A673 (cell line): Measurements from ENCODE around the gene ZSWIM9. TPM values are rescaled to one million over a fixed set of nuclear protein-coding genes. Genes with fewer than 3 reads are reported as not detected.

Source experiments
- BruUV-seq: library from RNA; stranded (reverse); fragments of 400-500 nt; replicated peaks from 2 replicates; lab custom pipeline; 2021; lab: Mats Ljungman, UMichigan
- CTCF ChIA-PET: fragments of 300-600 bp; sonication (Branson Sonifier 250); formaldehyde crosslinking; loops from one replicate; lab custom pipeline; 2022; ENCODE audit warnings: antibody characterized with exemption; lab: Charles Lee
- POLR2A ChIA-PET: fragments of 300-600 bp; sonication (Branson Sonifier 250); formaldehyde crosslinking; loops from one replicate; lab custom pipeline; 2022; ENCODE audit warnings: antibody characterized with exemption; ENCODE audit not compliant: low non-redundant PET; lab: Charles Lee
- DNase-seq: peaks from one replicate; pipeline ENCODE4 v3.0.0-alpha.2; 2015; ENCODE audit warnings: low spot score
- H3K27ac ChIP-seq: fragments of 200-600 bp; sonication (generic); 2 replicates; pipeline ENCODE4 v1.5.1; 2016; ENCODE audit warnings: mixed run types, low read depth, mild to moderate bottlenecking, mixed read lengths, antibody characterized with exemption, low read length; ENCODE audit not compliant: poor library complexity, severe bottlenecking
- H3K27me3 ChIP-seq: fragments of 200-600 bp; sonication (generic); replicated peaks from 2 replicates; pipeline ENCODE4 v1.6.1; 2017; ENCODE audit warnings: mixed run types, low read depth, mild to moderate bottlenecking, mixed read lengths, antibody characterized with exemption, low read length; ENCODE audit not compliant: insufficient read depth, poor library complexity
- H3K36me3 ChIP-seq: fragments of 200-600 bp; sonication (generic); 2 replicates; pipeline ENCODE4 v1.6.1; 2016; ENCODE audit warnings: mixed run types, mild to moderate bottlenecking, mixed read lengths, antibody characterized with exemption, low read length; ENCODE audit not compliant: insufficient read depth, poor library complexity, severe bottlenecking
- H3K4me1 ChIP-seq: fragments of 200-600 bp; sonication (generic); 2 replicates; pipeline ENCODE4 v1.6.1; 2017; ENCODE audit warnings: mixed run types, mild to moderate bottlenecking, mixed read lengths, antibody characterized with exemption, low read length; ENCODE audit not compliant: insufficient read depth, poor library complexity, severe bottlenecking
- H3K4me3 ChIP-seq: fragments of 200-600 bp; sonication (generic); 2 replicates; pipeline ENCODE4 v1.5.1; 2016; ENCODE audit warnings: low read depth, mixed run types, mild to moderate bottlenecking, mixed read lengths, low read length; ENCODE audit not compliant: poor library complexity, severe bottlenecking
- H3K9me3 ChIP-seq: fragments of 200-600 bp; sonication (generic); 2 replicates; pipeline ENCODE4 v1.6.1; 2016; ENCODE audit warnings: mixed run types, low read depth, mild to moderate bottlenecking, mixed read lengths, antibody characterized with exemption, low read length; ENCODE audit not compliant: poor library complexity, severe bottlenecking
- CTCF ChIP-seq: fragments of 300-800, 200-600 bp; sonication (generic); conservative IDR thresholded peaks from 2 replicates; pipeline ENCODE4 v1.5.1; 2017; ENCODE audit warnings: low read depth, mild to moderate bottlenecking, antibody characterized with exemption, low read length, moderate library complexity, mixed read lengths
- EZH2 ChIP-seq: fragments of 200-600 bp; sonication (generic); IDR thresholded peaks from 2 replicates; pipeline ENCODE4 v1.6.1; 2017; ENCODE audit warnings: borderline replicate concordance, low read depth, mild to moderate bottlenecking, mixed read lengths, antibody characterized with exemption, low read length; ENCODE audit not compliant: poor library complexity, severe bottlenecking
- intact Hi-C: fragments of 100-400 bp; cut with micrococcal nuclease; formaldehyde crosslinking; loops from one replicate; pipeline ENCODE4 v1.10.0; 2022; ENCODE audit not compliant: unreplicated experiment
- total RNA-seq: library from RNA; stranded (reverse); gene quantifications from 2 replicates; pipeline ENCODE4 v1.2.3, GENCODE V29; 2021

Gene ZSWIM9
- total RNA-seq, 1 experiment from 2014 or later, result 12.0 TPM

- peaks cover 9% of the 10 kb centered on the region for H3K4me1 ChIP-seq
- peaks cover 15% of the 10 kb centered on the region for H3K9me3 ChIP-seq
- no peaks in the 10 kb centered on the region for H3K27me3 ChIP-seq
- H3K36me3 ChIP-seq, result peaks cover 23% of the 10 kb centered on the region
- intact Hi-C loops, result no loop called here
- H3K4me3 ChIP-seq, result no peak overlapping the region
- BruUV-seq, result no TSS peak
- ChIA-PET POLR2A (no interaction called here), CTCF (no interaction called here)
- no peak overlapping the region for H3K27ac ChIP-seq
- TF ChIP-seq CTCF (no peak), EZH2 (no peak)
- no peak for DNase-seq
Observed at GRCh38 chr19:48186015-48186414, 15.5 kb downstream of the ZSWIM9 start.

- DNase-seq, result no peak
Observed at GRCh38 chr19:48186541-48186991, 16.1 kb downstream of the ZSWIM9 start.

GRCh38 chr19:48190288-48190884 lies 19.9 kb downstream of the ZSWIM9 start:
- Histone ChIP-seq H3K36me3 (peaks cover 5% of the 10 kb centered on the region), H3K4me3 (no peak overlapping the region), H3K4me1 (peaks cover 9% of the 10 kb centered on the region), H3K9me3 (peaks cover 2% of the 10 kb centered on the region), H3K27ac (peak overlapping the region; percentile 46), H3K27me3 (no peaks in the 10 kb centered on the region)
- intact Hi-C loops, result no loop called here
- POLR2A ChIA-PET, result no interaction called here
- CTCF ChIA-PET, result interaction anchor here (0.6 to 1.4 kb wide), 4 partner anchors 13 to 70 kb away, joined by 3 to 14 read pairs (median 4); no protein-coding TSS in a partner anchor
- no TSS peak for BruUV-seq
- peak; percentile 98 for DNase-seq
- TF ChIP-seq CTCF (peak; percentile 67), EZH2 (no peak)

More at GRCh38 chr19:48186541-48186991, 16.1 kb downstream of the ZSWIM9 start:
- no TSS peak for BruUV-seq
- intact Hi-C loops, result no loop called here
- no peak overlapping the region for H3K4me3 ChIP-seq
- H3K27ac ChIP-seq, result no peak overlapping the region
- ChIA-PET POLR2A (no interaction called here), CTCF (no interaction called here)
- peaks cover 18% of the 10 kb centered on the region for H3K36me3 ChIP-seq
- no peaks in the 10 kb centered on the region for H3K27me3 ChIP-seq
- TF ChIP-seq CTCF (no peak), EZH2 (no peak)
- peaks cover 9% of the 10 kb centered on the region for H3K4me1 ChIP-seq
- H3K9me3 ChIP-seq, result peaks cover 9% of the 10 kb centered on the region
